ENCODE measurements around the gene ANKRD11.

ANKRD11 gene

GRCh38 chr16:89491974-89492687 is 1.8 kb upstream of the ANKRD11 start:
- no peak overlapping the region for H2AFZ ChIP-seq (ENCODE audit: low read depth)

DNA sequence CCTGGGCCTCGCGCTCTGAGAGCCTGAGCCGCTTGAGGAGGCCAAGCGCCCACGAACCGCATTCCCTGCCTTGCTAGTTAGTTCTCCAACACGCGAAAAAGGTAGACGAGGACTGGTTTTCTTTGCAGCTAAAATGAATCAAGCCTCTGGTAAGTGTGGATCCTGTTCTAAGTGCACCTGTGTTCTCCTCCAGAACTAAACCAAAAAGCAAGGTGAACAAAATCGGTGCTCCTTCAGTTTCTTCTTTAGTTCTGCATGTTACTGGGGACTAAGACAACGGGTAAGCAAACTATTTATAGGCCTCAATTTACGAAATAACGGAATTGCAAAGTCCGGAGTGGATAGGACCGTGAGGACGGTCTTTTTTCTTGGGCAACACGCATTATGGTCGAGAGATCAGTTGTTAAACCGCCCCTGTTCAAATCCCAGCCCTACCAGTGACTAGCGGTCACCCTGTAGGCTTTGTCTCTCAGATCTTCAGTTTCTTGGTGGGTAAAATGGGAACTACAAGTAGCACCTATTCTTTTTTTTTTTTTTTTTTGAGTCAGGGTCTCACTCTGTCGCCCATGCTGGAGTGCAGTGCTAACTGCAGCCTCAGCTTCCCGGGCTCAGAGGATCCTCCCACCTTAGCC is 993 bp upstream of the ANKRD11 start:
- peak overlapping the region; percentile 75 for H2AFZ ChIP-seq (ENCODE audit: low read depth)
- TF ChIP-seq CTCF (conservative IDR thresholded peaks at IDR 0.05; ENCODE audit: low read depth, low read length): no peak
- peak overlapping the region; percentile 73 for H3K27ac ChIP-seq

More at GRCh38 chr16:89491974-89492687, 1.8 kb upstream of the ANKRD11 start:
- Histone ChIP-seq H3K79me2 (ENCODE audit: insufficient read depth, low read depth) (peaks cover 37% of the 10 kb centered on the region), H3K27ac (no peak overlapping the region; the same call in 1 of the 2 replicates), H3K9ac (peak overlapping the region; percentile 77; the same call in 1 of the 2 replicates), H3K4me1 (ENCODE audit: low read depth, poor library complexity, severe bottlenecking) (peaks cover 30% of the 10 kb centered on the region), H4K20me1 (ENCODE audit: insufficient read depth) (peaks cover 19% of the 10 kb centered on the region), H3K4me3 (IDR thresholded peaks at IDR 0.05; ENCODE audit: insufficient read depth, low read depth, low read length) (no peak overlapping the region), H3K36me3 (ENCODE audit: insufficient read depth) (no peaks in the 10 kb centered on the region), H3K27me3 (ENCODE audit: insufficient read depth, low read depth) (no peaks in the 10 kb centered on the region), H3K4me2 (peak overlapping the region; percentile 95)
- no peak for TF ChIP-seq CTCF (conservative IDR thresholded peaks at IDR 0.05; ENCODE audit: low read depth, low read length)

DNA sequence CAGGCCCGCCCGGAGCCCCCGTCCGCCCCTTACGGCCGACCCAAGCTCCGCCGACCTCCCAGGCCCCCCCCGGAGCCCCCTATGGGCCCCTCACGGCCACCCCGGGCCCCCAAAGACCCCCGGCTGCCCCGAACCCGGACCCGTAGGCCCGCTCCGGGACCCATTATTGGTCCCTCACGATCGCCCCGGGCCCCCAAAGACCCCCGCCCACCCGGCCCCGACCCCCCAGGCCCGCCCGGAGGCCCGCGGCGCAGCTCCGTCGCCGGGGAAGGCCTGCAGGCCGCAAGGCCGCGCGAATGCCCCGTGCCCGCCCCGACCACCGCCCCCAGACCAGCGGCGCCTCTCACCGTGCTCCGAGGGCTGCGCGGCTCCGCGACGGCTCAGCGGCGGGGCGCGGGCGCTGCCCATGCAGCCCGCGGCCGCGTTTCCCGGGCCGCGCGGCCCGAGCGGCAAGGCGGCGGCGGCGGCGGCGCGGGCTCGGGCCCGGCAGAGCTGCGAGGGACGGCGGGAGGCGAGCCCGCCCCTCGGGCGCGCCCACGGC is 393 bp downstream of the ANKRD11 start:
- Histone ChIP-seq H3K4me2 (no peak overlapping the region), H3K27me3 (ENCODE audit: insufficient read depth, low read depth) (no peaks in the 10 kb centered on the region), H2AFZ (ENCODE audit: low read depth) (no peak overlapping the region), H3K9ac (peak overlapping the region; percentile 68), H3K4me1 (ENCODE audit: low read depth, poor library complexity, severe bottlenecking) (peaks cover 52% of the 10 kb centered on the region), H3K79me2 (ENCODE audit: insufficient read depth, low read depth) (peaks cover 59% of the 10 kb centered on the region), H3K36me3 (ENCODE audit: insufficient read depth) (no peaks in the 10 kb centered on the region), H3K4me3 (IDR thresholded peaks at IDR 0.05; ENCODE audit: insufficient read depth, low read depth, low read length) (no peak overlapping the region), H4K20me1 (ENCODE audit: insufficient read depth) (peaks cover 39% of the 10 kb centered on the region), H3K27ac (peak overlapping the region; percentile 75)
- TF ChIP-seq CTCF (conservative IDR thresholded peaks at IDR 0.05; ENCODE audit: low read depth, low read length): no peak

More for the DNA sequence above, 993 bp upstream of the ANKRD11 start:
- Histone ChIP-seq H3K36me3 (ENCODE audit: insufficient read depth) (no peaks in the 10 kb centered on the region), H3K4me1 (ENCODE audit: low read depth, poor library complexity, severe bottlenecking) (peaks cover 38% of the 10 kb centered on the region), H3K4me3 (IDR thresholded peaks at IDR 0.05; ENCODE audit: insufficient read depth, low read depth, low read length) (no peak overlapping the region), H4K20me1 (ENCODE audit: insufficient read depth) (peaks cover 26% of the 10 kb centered on the region), H3K9ac (peak overlapping the region; percentile 77), H3K79me2 (ENCODE audit: insufficient read depth, low read depth) (peaks cover 45% of the 10 kb centered on the region), H3K27me3 (ENCODE audit: insufficient read depth, low read depth) (no peaks in the 10 kb centered on the region), H3K4me2 (peak overlapping the region; percentile 95)

DNA sequence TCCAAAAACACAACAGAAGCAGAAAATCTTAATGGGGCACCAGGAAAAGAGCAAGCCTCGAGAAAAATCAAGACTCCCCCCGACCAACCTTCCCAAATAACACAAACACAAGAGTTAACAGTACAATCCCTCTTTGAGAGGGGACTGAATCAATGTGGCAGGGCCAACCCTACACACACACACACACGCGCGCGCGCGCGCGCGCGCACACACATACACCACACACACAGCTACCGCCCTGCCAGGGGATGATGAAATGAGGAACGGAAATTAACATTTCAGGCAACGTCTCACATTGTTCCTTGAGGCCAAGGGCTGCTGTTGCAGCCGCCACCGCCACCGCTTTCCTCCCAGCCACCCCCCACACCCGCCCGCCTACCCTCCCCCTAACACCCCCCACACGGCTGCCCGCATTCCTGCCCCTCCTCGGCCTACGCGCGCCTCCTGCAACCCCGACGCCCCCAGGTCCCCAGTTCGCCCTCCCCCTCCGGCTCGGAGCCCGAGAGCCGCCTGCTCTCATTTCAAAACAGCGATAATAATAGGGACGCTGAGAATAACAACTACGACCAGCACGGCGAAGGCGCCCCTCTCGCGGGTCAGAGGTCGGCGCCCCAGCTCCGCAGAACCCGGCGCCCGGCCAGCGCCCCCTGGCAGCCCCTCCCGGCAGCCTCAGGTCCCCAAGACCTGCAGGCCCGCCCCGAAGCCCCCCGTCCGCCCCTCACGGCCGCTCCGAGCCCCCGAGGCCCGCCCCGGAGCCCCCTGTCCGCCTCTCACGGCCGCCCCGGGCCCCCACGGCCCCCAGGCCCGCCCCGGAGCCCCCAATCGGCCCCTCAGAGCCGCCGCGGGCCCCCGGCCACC is 1.1 kb downstream of the ANKRD11 start:
- H3K9ac ChIP-seq: peak overlapping the region; percentile 68
- no peak overlapping the region for H3K4me3 ChIP-seq (IDR thresholded peaks at IDR 0.05; ENCODE audit: insufficient read depth, low read depth, low read length)
- H3K79me2 ChIP-seq (ENCODE audit: insufficient read depth, low read depth): peaks cover 66% of the 10 kb centered on the region
- H4K20me1 ChIP-seq (ENCODE audit: insufficient read depth): peaks cover 46% of the 10 kb centered on the region
- no peak for TF ChIP-seq CTCF (conservative IDR thresholded peaks at IDR 0.05; ENCODE audit: low read depth, low read length)
- no peaks in the 10 kb centered on the region for H3K27me3 ChIP-seq (ENCODE audit: insufficient read depth, low read depth)
- H2AFZ ChIP-seq (ENCODE audit: low read depth): no peak overlapping the region
- H3K4me1 ChIP-seq (ENCODE audit: low read depth, poor library complexity, severe bottlenecking): peaks cover 59% of the 10 kb centered on the region
- H3K4me2 ChIP-seq: peak overlapping the region; percentile 95
- H3K36me3 ChIP-seq (ENCODE audit: insufficient read depth): no peaks in the 10 kb centered on the region
- peak overlapping the region; percentile 75 for H3K27ac ChIP-seq

Measured in KMS-11 (cell line).